MM.1S (cell line): ENCODE measurements around the gene STYX.

Experiments
- DNase-seq: peaks from one replicate; pipeline ENCODE4 v3.0.0-alpha.2; 2015
- H2AFZ ChIP-seq: fragments of 300-600 bp; sonication (generic); 2 replicates; pipeline ENCODE4 v1.6.0; 2016; ENCODE audit warnings: antibody characterized with exemption, low read length
- H3F3A ChIP-seq: fragments of 300-600 bp; sonication (generic); 2 replicates; pipeline ENCODE4 v1.6.1; 2016; ENCODE audit warnings: mild to moderate bottlenecking, antibody characterized with exemption, low read length, moderate library complexity, mixed read lengths; ENCODE audit not compliant: insufficient read depth
- H3K27ac ChIP-seq: fragments of 300-600 bp; sonication (generic); 2 replicates; pipeline ENCODE4 v1.5.1; 2016; ENCODE audit warnings: mild to moderate bottlenecking, low read length
- H3K27me3 ChIP-seq: fragments of 300-600 bp; sonication (generic); replicated peaks from 2 replicates; pipeline ENCODE4 v1.6.0; 2016; ENCODE audit warnings: low read length; ENCODE audit not compliant: insufficient read depth
- H3K36me3 ChIP-seq: fragments of 300-600 bp; sonication (generic); replicated peaks from 2 replicates; pipeline ENCODE4 v1.6.1; 2016; ENCODE audit warnings: mild to moderate bottlenecking, low read length, mixed read lengths; ENCODE audit not compliant: insufficient read depth
- H3K4me1 ChIP-seq: fragments of 300-600 bp; sonication (generic); 2 replicates; pipeline ENCODE4 v1.6.1; 2016; ENCODE audit warnings: low read length, mixed read lengths
- H3K4me2 ChIP-seq: fragments of 300-600 bp; sonication (generic); 2 replicates; pipeline ENCODE4 v1.6.0; 2016; ENCODE audit warnings: low read depth, low read length
- H3K4me3 ChIP-seq: fragments of 300-600 bp; sonication (generic); 2 replicates; pipeline ENCODE4 v1.5.1; 2016; ENCODE audit warnings: low read length, mixed read lengths
- H3K79me2 ChIP-seq: fragments of 300-600 bp; sonication (generic); 2 replicates; pipeline ENCODE4 v1.6.1; 2016; ENCODE audit warnings: mixed run types, low read length, mixed read lengths
- H3K9ac ChIP-seq: fragments of 300-600 bp; sonication (generic); 2 replicates; pipeline ENCODE4 v1.6.1; 2016; ENCODE audit warnings: low read length, mixed read lengths
- H3K9me2 ChIP-seq: fragments of 300-600 bp; sonication (generic); replicated peaks from 2 replicates; pipeline ENCODE4 v1.6.1; 2016; ENCODE audit warnings: mild to moderate bottlenecking, low read length, mixed read lengths; ENCODE audit not compliant: insufficient read depth
- H3K9me3 ChIP-seq: fragments of 300-600 bp; sonication (generic); replicated peaks from 2 replicates; pipeline ENCODE4 v1.6.1; 2016; ENCODE audit warnings: mild to moderate bottlenecking, low read length, mixed read lengths; ENCODE audit not compliant: insufficient read depth
- H4K20me1 ChIP-seq: fragments of 300-600 bp; sonication (generic); 2 replicates; pipeline ENCODE4 v1.6.1; 2016; ENCODE audit warnings: mild to moderate bottlenecking, low read length, moderate library complexity, mixed read lengths; ENCODE audit not compliant: insufficient read depth
- CTCF ChIP-seq: fragments of 300-600 bp; sonication (generic); IDR thresholded peaks from 2 replicates; pipeline ENCODE4 v1.5.1; 2016; ENCODE audit warnings: antibody characterized with exemption, low read length, mixed read lengths
- EZH2 ChIP-seq: fragments of 300-600 bp; sonication (generic); optimal IDR thresholded peaks from 2 replicates; pipeline ENCODE3; 2017; ENCODE audit warnings: low read depth, mild to moderate bottlenecking, antibody characterized with exemption, low read length, mixed read lengths
- EZH2phosphoT487 ChIP-seq: fragments of 300-600 bp; sonication (generic); IDR thresholded peaks from 2 replicates; pipeline ENCODE4 v1.6.1; 2018; ENCODE audit warnings: antibody characterized with exemption, low read length

The STYX gene

GRCh38 chr14:52690983-52691760 is 38.8 kb upstream of the STYX start:
- Histone ChIP-seq H3K36me3 (no peaks in the 10 kb centered on the region), H3K27me3 (no peaks in the 10 kb centered on the region), H3F3A (peaks cover 5% of the 10 kb centered on the region; the same call in 1 of the 2 replicates), H3K4me1 (no peaks in the 10 kb centered on the region), H3K9me2 (no peaks in the 10 kb centered on the region), H3K4me3 (no peak overlapping the region), H4K20me1 (no peaks in the 10 kb centered on the region), H3K9ac (no peak overlapping the region), H3K4me2 (no peak overlapping the region), H3K79me2 (peaks cover 86% of the 10 kb centered on the region), H3K9me3 (no peaks in the 10 kb centered on the region), H2AFZ (no peak overlapping the region), H3K27ac (no peak overlapping the region)
- TF ChIP-seq EZH2phosphoT487 (no peak), CTCF (no peak), EZH2 (no peak)
- no peak for DNase-seq

- Histone ChIP-seq H3K9me3 (no peaks in the 10 kb centered on the region), H2AFZ (no peak overlapping the region), H3K4me3 (no peak overlapping the region), H3F3A (peaks cover 5% of the 10 kb centered on the region; the same call in 1 of the 2 replicates), H3K79me2 (peaks cover 74% of the 10 kb centered on the region), H3K9ac (no peak overlapping the region), H3K9me2 (no peaks in the 10 kb centered on the region), H3K27ac (no peak overlapping the region), H3K4me1 (no peaks in the 10 kb centered on the region), H4K20me1 (no peaks in the 10 kb centered on the region), H3K4me2 (no peak overlapping the region), H3K27me3 (no peaks in the 10 kb centered on the region), H3K36me3 (no peaks in the 10 kb centered on the region)
- DNase-seq = no peak
- TF ChIP-seq EZH2phosphoT487 (no peak), CTCF (no peak), EZH2 (no peak)
Measured at GRCh38 chr14:52692248-52692962, 37.6 kb upstream of the STYX start.

- TF ChIP-seq EZH2 (no peak), EZH2phosphoT487 (no peak), CTCF (no peak)
- Histone ChIP-seq H3K4me1 (no peaks in the 10 kb centered on the region), H3K36me3 (no peaks in the 10 kb centered on the region), H3K27me3 (no peaks in the 10 kb centered on the region), H3K79me2 (peaks cover 68% of the 10 kb centered on the region), H3K4me3 (no peak overlapping the region), H3K27ac (no peak overlapping the region), H4K20me1 (no peaks in the 10 kb centered on the region), H3K9me3 (no peaks in the 10 kb centered on the region), H3K9me2 (no peaks in the 10 kb centered on the region), H3K4me2 (no peak overlapping the region), H2AFZ (no peak overlapping the region), H3K9ac (no peak overlapping the region), H3F3A (peaks cover 5% of the 10 kb centered on the region; the same call in 1 of the 2 replicates)
- no peak for DNase-seq
Measured at GRCh38 chr14:52693036-52693435, 36.9 kb upstream of the STYX start.
